ENCODE results near the gene HIGD1B.
A peak's percentile ranks its signal among the peaks of the same experiment; 100 is the strongest.

Gene HIGD1B

DNA sequence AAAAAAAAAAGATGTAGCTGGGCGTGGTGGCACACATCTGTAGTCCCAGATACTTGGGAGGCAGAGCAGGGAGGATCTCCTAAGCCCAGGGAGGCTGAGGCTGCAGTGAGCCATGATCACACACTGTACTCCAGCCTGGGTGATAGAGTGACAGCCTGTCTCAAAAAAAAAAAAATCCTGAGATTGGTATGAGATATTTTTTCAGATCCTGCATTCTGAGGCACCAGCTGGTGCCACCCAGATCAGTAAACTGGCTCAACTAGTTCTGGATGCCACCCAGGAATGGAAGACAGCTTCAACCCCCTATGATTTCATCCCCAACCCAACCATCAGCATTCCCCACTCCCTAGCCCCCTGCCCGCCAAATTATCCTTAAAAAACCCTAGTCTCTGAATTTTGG, 10.5 kb upstream of the HIGD1B start:
- no peak for DNase-seq (ENCODE audit: low read depth)

DNA sequence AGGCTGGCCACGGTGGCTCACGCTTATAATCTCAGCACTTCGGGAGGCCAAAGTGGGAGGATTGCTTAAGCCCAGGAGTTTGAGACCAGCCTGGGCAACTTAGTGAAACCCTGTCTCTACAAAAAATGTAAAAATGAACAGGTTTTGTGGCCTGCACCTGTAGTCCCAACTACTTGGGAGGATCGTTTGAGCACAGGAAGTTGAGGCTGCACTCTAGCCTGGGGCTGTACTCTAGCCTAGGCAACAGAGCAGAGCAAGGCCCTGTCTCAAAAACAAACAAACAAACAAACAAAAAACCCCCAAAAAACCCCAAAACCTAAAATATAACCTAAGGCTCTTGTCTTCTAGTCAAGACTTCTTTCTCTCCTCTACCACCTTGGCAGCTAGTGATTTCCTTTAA, 7.4 kb upstream of the HIGD1B start:
- DNase-seq (ENCODE audit: low read depth), result no peak

DNA sequence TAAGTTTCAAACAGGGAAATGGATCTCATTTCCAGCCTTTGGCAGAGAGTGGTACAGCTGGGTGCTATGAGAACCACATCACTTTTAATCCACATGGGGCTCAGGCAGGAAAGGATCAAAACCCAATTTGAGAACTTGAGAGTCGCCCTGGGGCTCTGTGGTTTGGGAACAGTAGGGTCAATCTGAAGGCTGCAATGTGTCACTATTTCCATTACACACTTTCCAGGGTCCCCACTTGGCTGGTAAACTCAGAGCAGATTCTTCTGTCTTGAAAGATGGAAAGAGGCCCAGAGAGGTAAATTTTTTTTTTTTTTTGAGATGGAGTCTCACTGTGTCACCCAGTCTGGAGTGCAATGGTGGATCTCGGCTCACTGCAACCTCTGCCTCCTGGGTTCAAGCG, 6.7 kb upstream of the HIGD1B start:
- DNase-seq (ENCODE audit: low read depth), result no peak

DNA sequence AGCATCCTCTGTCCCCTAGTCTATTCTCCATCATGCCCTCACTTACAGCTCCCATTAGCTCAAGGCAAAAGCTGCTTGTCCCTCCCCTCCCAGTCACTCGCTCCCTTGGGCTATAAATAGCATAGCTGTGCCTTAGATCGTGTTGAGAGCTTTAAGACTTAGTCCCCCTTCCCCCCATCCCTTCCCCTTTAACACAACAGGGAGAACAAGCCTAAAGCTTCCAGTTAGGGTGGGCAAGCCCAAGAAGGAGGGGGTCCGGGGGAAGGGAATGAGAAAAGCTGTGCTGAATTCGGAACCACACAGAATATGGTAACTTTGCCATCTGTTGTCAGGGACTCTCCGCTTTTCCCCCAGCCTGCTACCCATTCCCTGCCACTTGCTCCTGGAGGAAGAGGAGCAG, 4.9 kb upstream of the HIGD1B start:
- no peak for DNase-seq (ENCODE audit: low read depth)

DNA sequence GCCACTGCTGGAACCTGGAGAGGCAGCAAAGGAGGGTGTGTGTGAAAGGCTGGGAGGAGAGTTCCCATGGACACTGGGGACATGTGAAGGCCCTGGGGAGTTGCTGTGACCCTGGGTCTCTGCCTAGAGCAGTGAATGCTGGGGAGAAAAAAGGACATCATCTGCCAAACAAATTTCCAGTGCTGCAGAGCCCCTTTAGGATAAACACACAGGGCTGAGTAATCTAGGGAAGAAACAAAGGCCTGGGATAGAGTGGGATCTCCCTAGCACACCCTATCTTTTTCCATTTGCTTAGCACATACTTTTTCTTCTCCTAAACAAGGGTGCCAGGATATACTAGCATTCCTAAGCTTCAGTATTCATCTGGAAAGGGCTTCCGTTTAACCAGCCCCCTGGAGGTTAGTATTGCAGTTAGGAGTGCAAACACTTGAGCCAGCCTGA, 3.3 kb upstream of the HIGD1B start:
- no peak for DNase-seq (ENCODE audit: low read depth)

DNA sequence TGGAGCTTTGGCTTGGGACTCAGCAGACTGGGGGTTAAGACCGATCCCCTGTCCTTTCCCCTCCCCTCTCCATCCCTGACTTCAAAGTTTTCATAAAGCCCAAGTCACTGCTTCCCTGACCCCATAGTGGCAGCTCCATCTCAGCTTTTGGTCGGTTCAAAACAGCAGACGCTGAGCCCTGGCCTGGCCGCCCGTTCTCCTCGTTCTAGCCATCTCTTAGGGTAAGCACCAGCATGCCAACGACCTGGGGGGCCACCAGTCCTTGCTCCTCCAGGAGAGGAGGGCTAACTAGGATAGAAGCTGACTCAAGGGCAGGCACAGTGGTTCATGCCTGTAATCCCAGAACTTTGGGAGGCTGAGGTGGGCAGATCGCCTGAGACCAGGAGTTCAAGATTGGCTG, 1.5 kb upstream of the HIGD1B start:
- DNase-seq (ENCODE audit: low read depth), result no peak

DNA sequence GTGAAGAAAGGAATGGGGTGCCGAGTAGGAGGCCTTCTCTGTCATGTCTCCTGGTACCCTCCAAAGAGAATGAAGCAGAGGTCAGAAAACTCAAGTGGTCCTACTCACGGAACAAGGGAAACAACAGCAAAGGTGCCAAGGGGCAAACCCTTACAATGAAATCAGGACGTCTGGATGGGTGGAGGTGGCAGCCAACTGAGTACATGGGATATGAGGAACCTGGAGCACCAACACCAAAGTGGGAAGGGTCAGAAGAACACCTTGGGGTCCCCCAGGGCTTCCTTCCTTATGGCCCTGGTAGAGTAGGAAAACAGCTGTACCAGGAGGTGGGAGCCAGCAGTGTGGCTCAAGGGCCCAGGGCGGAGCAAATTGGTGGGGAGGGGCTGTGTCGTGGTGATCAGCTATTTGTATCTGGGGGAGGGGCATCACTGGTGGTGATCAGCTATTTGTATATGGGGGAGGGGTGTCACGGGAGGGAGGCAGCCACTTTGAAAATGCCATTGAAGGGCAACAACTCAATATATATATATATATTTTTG, 643 bp downstream of the HIGD1B start:
- DNase-seq (ENCODE audit: low read depth), result no peak

DNA sequence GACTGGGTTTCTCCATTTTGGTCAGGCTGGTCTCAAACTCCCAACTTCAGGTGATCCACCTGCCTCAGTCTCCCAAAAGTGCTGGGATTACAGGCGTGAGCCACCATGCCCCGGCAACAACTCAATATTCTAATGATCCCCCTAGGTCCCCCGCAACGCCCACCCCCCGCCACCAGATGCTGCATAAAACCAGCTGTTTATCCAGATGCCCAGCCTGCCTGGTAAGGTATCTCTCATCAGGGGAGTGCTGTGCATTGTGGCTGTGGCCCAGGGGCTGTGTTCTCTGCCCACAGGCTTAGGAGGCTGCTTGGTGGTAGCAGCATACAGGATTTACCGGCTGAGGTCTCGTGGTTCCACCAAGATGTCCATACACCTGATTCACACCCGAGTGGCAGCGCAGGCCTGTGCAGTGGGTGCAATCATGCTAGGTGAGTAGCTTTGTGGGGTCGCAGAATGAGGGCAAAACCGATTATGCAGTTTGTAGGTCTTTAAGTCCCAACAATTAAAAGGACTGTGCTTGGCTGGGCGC, 1.3 kb downstream of the HIGD1B start:
- no peak for DNase-seq (ENCODE audit: low read depth)

DNA sequence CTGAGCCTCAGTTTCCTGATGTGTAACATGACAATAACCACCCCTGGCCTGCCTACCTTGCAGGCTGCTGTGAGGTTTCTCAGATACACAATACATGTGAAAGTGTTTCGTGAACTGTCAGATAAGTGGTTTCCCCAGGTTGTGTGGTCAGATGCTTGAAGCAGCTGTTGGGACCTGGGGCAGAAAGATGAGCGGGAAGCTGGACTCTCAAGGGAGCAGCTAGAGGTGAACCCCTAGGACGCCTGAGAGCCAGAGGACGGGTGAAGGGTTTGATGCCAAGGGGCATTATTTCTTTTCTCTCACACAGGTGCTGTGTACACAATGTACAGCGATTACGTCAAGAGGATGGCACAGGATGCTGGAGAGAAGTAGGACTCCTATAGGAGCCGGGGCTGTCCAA, 2.3 kb downstream of the HIGD1B start:
- no peak for DNase-seq (ENCODE audit: low read depth)

DNA sequence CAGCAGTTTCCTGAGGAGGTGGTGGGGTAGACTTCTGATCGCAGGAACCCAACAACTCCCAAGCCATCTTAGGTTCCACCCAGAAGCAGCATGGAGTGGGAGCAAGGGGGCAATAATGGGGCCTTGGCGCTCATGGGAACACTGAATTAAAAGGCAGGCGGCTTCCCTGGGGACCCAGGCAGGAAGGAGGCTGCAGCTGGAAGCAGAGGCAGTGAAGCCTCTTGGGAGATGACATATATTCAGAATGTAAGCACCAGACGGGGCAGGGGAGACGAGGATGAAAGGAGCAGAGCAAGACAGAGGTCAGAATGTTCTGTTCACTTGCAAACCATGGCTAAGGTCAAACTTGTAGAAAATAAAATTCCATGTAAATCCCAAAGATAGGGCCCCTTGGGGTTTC, 2.9 kb downstream of the HIGD1B start:
- DNase-seq (ENCODE audit: low read depth), result no peak

DNA sequence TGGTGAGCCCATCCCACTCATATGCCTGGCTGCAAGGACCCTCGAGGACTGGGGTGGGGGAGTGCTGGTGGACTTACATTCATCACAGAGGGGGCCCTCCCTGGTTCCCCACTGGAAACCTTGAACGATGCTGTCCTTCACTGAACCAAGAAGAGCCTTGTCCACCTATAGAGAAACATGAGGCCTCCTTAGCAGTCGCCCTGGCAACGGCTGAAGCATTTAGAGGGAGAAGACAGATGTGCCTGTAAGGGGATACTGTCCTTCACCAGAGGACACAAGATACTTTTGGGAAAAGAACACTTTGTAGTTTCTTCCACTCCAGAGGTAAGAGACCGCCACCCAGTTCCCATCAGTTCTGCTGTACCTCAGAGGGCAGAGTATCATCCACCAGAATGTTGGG, 6.5 kb downstream of the HIGD1B start:
- no peak for DNase-seq (ENCODE audit: low read depth)

DNA sequence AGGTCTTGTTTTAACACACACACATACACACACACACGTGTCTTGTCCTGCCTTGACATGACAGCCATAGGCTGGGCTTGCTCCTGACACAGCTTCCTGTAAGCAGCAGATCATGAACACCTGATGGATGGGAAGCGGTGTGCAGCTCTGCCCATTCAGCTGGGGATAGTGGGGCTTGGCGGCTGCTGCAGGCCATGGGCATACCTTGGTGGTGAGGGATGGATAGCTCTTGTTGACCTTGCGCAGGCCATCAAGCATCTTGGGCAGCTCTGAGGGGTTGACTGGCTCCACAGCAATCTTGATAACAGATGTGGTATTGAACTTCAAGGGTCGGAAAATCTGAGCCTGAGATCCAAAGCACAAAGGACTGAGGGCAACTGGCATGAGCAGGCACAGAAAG, 12.0 kb downstream of the HIGD1B start:
- no peak for DNase-seq (ENCODE audit: low read depth)

DNA sequence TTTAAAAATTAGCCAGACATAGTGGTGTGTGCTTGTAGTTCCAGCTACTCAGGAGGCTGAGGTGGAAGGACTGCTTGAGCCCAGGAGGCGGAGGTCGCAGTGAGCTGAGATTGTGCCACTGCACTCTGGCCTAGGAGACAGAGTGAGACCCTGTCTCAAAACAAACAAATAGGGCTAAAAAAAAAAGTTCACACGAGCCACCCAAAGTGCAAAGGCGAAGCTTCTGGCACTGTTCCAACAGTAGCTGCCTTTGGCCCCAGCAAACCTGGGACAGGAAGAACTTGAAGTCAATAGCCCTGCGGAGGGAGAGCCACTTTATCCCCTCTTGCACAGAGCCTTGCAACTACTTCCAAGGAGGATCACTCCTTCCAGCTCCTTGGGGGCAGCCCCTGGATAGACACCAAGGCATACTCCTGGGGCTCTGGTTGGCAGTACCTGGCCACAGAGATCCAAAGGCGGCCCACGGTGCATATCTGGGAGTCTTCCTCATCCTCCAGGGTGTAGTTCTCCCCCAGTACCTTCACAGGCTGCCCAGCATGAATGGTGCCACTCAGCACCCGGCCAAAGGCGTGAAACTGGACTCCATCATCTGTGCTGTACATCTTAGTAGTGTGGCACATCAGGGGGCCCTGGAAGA, 14.7 kb downstream of the HIGD1B start:
- DNase-seq (ENCODE audit: low read depth), result no peak

DNA sequence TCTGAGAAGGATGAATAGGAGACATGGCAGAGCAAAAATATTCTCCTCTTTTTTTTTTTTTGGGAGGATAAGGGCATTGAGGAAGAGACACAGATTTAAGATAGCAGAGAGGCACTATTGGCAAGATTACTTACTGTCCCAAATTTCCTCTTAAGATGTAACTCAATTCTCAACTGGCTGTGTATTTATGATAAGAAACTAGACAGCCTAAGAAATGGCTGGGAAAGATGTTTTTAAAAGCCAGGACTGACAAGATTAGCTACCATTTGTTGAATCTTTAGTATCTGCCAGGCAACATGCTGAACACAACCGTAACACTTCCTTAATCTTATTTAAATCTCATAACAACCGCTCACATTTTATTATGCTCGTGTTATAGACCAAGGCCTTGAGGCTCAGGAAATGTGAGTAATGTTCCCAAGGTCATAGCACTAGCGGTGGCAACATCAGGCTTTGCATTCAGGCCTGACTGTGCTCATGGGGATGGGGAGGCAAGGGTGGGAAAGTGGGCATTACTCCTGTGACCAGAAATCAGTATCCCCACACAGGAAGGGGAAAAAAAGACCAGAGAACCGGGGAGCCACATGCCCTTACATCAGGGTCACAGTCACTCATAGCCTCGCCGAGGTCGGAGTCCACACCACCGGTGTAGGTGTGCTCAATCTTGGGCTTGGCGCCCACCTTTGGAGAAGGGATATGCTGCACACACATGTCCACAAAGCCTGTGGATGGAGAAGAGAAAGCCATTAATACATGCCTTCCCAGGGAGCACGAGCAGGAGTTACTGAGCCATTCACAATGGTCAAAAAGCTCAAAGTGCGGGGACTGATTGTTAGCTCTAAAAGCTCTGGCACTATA, 15.6 kb downstream of the HIGD1B start:
- no peak for DNase-seq (ENCODE audit: low read depth)

DNA sequence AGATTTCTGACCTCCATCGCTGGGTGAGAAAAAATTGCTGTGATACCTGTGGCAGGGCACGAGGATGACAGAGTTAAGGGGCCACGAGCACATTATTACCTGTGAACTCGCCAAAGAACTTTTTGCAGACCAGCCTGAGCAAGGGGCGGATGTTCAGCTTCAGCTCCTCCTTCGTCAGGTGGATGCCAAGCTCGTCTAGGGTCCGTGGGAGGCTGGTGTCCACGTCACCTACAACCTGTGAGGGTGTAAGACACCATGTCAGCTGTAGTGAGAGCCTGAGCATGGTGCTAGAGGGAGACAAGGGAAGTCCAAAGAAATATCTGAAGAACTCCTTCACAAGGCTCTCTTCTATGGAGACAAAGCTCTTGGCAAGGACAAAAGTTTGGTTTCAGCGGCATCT, 17.1 kb downstream of the HIGD1B start:
- no peak for DNase-seq (ENCODE audit: low read depth)

DNA sequence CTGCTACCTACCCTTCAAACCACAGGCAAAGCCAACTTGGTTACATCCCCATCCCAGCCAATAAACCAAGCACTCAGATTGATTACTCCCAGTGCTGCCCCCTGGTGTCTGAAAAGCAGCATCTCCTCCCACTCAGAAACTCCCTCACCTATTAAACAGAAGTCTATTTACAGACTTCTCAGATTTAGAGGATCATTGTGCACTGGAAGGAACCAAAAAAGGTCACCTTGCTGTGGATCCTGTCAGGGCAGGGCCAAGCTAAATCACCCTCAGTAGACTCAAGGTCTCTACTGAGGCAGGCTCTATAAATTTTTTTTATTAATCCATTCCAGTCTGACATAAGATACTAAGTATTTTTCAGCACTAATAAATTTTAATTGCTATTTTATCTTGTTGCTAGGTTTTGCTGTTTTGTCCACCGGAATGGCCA, 17.6 kb downstream of the HIGD1B start:
- peak; percentile 54 for DNase-seq (ENCODE audit: low read depth)

DNA sequence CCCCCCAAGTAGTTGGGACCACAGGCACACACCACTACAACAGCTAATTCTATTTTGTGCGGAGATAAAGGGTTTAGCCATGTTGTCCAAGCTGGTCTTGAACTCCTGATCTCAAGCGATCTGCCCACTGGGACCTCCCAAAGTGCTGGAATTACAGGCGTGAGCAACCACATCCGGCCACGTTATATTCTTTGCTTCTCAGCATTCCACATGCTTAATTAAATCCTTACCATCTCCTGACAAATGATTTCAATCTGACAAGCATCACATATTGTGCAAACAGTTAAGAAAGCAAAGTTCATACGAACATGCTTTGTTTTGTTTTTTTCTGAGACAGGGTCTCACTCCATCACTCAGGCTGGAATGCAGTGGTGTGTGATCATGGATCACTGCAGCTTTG, 18.2 kb downstream of the HIGD1B start:
- no peak for DNase-seq (ENCODE audit: low read depth)

DNA sequence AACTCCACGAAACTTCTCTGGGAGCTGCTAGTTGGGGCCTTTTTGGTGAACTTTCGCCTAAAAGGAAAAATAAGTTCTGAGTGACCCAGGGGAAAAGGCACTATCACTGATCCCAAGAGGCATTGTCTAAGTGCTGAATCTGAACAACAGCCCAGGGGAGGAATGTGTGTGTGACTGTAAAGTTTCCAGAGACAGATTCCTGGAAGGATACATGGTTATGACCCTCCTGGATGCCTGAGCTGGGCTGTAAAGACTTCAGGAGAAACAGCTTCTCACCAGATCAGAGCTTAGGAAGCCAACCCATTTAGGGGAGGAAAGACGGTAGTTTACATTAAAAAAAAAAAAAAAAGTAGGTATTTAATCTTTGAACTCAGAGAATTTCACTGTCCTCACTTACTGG, 20.2 kb downstream of the HIGD1B start:
- no peak for DNase-seq (ENCODE audit: low read depth)

DNA sequence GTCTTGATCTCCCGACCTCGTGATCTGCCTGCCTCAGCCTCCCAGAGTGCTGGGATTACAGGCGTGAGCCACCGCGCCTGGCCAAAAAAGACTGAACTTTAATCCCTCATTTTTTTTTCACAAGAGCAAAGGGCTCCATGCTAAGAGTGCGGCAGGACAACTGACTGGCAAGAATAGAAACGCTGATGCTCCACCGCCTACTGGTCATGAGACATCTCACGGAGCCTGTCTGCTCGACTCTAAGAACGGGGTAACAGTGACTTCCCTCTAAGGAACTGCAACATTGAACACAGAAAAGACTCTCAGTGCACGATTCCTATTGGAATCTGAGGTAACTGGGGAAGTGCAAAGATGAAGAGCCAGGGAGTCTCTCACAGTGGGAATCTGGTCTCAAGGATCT, 23.9 kb downstream of the HIGD1B start:
- DNase-seq (ENCODE audit: low read depth), result no peak

DNA sequence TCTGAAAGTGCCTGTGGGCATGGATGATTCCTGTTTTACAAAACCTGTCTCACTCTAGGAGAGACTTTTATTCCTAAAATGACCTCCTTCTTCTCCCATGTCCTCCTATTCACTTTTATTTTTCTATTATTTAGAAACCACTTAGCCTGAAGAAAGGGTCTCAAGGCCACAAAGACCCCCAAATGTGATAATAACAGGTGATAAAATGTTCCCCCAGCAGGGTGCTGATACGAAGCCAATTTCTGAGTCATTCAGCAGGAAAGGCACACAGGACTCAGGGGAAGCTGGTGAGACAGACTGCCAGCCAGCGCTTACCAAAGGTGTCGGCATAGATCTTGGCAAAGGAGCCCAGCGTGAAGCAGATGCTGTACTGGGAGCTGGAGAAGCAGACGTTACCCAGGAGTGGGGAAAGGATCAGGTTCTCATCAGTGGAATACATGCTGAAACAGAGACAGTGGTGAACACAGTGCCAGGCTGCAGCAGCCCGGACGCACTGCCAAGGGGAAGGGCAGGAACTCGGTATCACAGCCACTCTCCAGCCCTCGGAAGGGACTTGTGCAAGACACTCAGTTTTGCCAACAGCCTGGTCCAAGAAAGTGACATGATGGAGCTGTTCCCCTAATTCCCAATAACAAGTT, 24.6 kb downstream of the HIGD1B start:
- DNase-seq (ENCODE audit: low read depth), result no peak

DNA sequence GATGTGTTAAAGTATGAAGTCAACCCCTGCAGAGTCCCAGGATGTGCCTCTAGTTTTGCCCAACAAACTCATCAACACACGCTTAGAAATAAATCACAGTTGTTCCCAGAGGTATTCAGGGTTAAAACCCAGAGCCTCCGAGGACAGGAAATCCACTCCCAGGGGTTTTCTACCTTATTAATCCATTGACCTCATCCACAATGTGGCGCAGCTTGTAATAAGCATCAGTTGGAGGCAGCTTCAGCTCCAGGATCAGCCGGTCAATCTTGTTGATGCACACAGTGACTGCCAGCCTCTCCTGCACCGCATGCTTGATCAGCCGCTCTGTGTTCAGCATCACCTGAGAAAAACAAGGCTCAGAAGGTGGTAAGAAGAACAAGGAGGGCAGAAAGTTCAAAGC, 28.1 kb downstream of the HIGD1B start:
- DNase-seq (ENCODE audit: low read depth), result no peak

DNA sequence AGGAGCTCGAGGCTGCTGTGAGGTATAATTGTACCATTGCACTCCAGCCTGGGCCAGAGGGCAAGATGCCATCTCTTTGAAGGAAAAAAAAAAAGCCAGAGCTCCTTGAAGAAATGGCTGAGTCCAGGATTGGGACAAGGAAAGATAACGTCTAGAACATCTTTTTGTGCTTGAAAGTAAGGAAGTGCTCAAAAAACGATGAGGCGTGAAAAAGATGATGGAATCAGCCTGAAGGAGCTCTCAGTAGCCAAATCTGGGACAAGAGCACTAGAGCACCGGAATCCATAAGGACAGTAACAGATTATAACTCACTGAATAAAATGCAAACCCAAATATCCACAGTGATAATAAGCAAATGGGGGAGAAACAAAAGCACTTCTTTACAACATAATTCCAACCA, 29.4 kb downstream of the HIGD1B start:
- no peak for DNase-seq (ENCODE audit: low read depth)
